HG03066 (cell line): ENCODE results near the gene RAB2B.
A peak's percentile ranks its signal among the peaks of the same experiment; 100 is the strongest.
"Not testable (repeated sequence)": the region's sequence is repeated elsewhere in the genome, so short reads cannot be mapped to it uniquely, and the experiment has no call there.

ENCODE experiments used
- ATAC-seq: cut with Tn5 transposase; IDR thresholded peaks from one replicate; pipeline ENCODE4 v1.9.1; 2021; ENCODE audit warnings: low read depth; ENCODE audit not compliant: unreplicated experiment

The RAB2B gene

GRCh38 chr14:21494902-21495762 lies 18.4 kb upstream of the RAB2B start:
- no peak for ATAC-seq

- no peak for ATAC-seq
Observed at GRCh38 chr14:21486640-21487087, 9.9 kb upstream of the RAB2B start.

GRCh38 chr14:21476523-21476924 lies 235 bp downstream of the RAB2B start:
- ATAC-seq: no peak

GRCh38 chr14:21475767-21476522 lies 814 bp downstream of the RAB2B start:
- no peak for ATAC-seq

- no peak for ATAC-seq
Observed at GRCh38 chr14:21467616-21468015, 9.1 kb downstream of the RAB2B start.

- peak; percentile 94 for ATAC-seq
Observed at GRCh38 chr14:21455912-21456667, 20.7 kb downstream of the RAB2B start, which contains the start of gene CHD8. Gene CHD8, minus strand, starts transcription at chr14:21456123. Its CDS starts 24,480 bp downstream, at chr14:21431643.

- peak; percentile 23 for ATAC-seq
Observed at GRCh38 chr14:21455592-21455911, 21.2 kb downstream of the RAB2B start.

- no peak for ATAC-seq
Observed at GRCh38 chr14:21454843-21455544, 21.8 kb downstream of the RAB2B start.

- no peak for ATAC-seq
Observed at GRCh38 chr14:21449899-21450216, 26.9 kb downstream of the RAB2B start.

- ATAC-seq: not testable (repeated sequence)
Observed at GRCh38 chr14:21442657-21443056, 34.1 kb downstream of the RAB2B start.

GRCh38 chr14:21440859-21441258 lies 35.9 kb downstream of the RAB2B start:
- ATAC-seq: no peak

GRCh38 chr14:21437063-21437901 lies 39.5 kb downstream of the RAB2B start:
- ATAC-seq: peak; percentile 99

GRCh38 chr14:21436567-21437062 lies 40.1 kb downstream of the RAB2B start:
- ATAC-seq: peak; percentile 6

- no peak for ATAC-seq
Observed at GRCh38 chr14:21431126-21431525, 45.6 kb downstream of the RAB2B start.

GRCh38 chr14:21428930-21429329 lies 47.8 kb downstream of the RAB2B start:
- ATAC-seq: no peak

GRCh38 chr14:21426692-21427091 lies 50.1 kb downstream of the RAB2B start:
- no peak for ATAC-seq

- no peak for ATAC-seq
Observed at GRCh38 chr14:21419528-21419927, 57.2 kb downstream of the RAB2B start.

GRCh38 chr14:21415329-21415728 lies 61.4 kb downstream of the RAB2B start:
- ATAC-seq: no peak

GRCh38 chr14:21414137-21414631 lies 62.6 kb downstream of the RAB2B start:
- ATAC-seq: no peak
